Effector memory CD4-positive, alpha-beta T cell (primary cell): ENCODE measurements around the gene AGPAT3.
"Not testable (repeated sequence)": the region's sequence is repeated elsewhere in the genome, so short reads cannot be mapped to it uniquely, and the experiment has no call there.

Source experiments
- DNase-seq, 3 donors: peaks; one replicate each; pipeline ENCODE4 v3.0.0-alpha.2; 2020
- H3K27ac ChIP-seq: 2 replicates; pipeline ENCODE4 v1.7.0; 2013; ENCODE audit warnings: mild to moderate bottlenecking, low read length, moderate library complexity; ENCODE audit not compliant: insufficient read depth, poor library complexity, severe bottlenecking
- H3K27me3 ChIP-seq: replicated peaks from 2 replicates; pipeline ENCODE4 v1.7.0; 2013; ENCODE audit warnings: mild to moderate bottlenecking, low read length; ENCODE audit not compliant: insufficient read depth, control insufficient read depth, poor library complexity, severe bottlenecking
- H3K36me3 ChIP-seq: 2 replicates; pipeline ENCODE4 v1.7.0; 2013; ENCODE audit warnings: mild to moderate bottlenecking, low read length, moderate library complexity; ENCODE audit not compliant: control insufficient read depth, insufficient read depth
- H3K4me1 ChIP-seq: 2 replicates; pipeline ENCODE4 v1.7.0; 2013; ENCODE audit warnings: low read length, mild to moderate bottlenecking; ENCODE audit not compliant: control insufficient read depth, insufficient read depth, poor library complexity, severe bottlenecking
- H3K4me3 ChIP-seq: 2 replicates; pipeline ENCODE4 v1.7.0; 2013; ENCODE audit warnings: low read length, low read depth, mild to moderate bottlenecking; ENCODE audit not compliant: insufficient read depth, poor library complexity, severe bottlenecking
- H3K9me3 ChIP-seq: 2 replicates; pipeline ENCODE4 v1.7.0; 2013; ENCODE audit warnings: mild to moderate bottlenecking, low read length, moderate library complexity; ENCODE audit not compliant: control insufficient read depth

Gene AGPAT3

DNA sequence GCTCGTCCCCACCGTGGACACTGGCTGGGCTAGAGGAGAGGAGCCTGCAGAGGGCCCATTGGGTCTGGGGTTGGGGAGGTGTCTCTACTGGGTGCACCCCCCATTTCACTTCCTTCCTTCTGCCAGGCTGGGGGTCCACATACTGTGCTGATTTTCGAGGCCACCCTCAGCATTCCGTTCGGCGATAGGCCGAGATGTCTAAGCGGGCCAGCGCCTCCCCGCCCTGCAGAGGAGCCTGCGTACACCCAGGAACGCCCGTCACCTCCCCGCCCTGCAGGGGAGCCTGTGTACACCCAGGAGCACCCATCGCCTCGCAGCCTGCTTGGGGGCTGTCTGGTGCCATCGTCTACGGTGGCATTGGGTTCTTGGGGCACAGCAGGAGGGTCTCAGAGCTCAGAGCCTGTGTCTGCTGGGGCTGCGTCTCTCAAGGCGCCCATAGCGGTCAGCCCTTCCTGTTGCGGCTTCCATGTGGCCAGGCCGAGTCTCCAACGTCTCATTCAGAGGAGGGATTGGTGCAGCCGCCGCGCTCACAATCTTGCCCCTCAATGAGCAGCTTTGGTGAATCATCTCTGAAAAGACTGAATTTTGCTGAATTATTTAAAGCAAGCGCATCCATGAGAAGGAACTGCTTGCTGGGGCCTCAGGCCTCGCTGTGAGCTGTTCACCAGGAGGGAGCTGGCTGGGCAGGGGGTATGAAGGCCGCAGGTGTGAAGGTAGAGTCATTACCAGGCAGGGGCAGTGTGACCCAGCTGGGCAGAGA, 30.7 kb upstream of the AGPAT3 start:
- Histone ChIP-seq H3K4me1 (no peaks in the 10 kb centered on the region), H3K27ac (no peak overlapping the region), H3K4me3 (no peak overlapping the region), H3K36me3 (no peaks in the 10 kb centered on the region), H3K9me3 (no peaks in the 10 kb centered on the region), H3K27me3 (peaks cover 10% of the 10 kb centered on the region)
- DNase-seq = no peak

DNA sequence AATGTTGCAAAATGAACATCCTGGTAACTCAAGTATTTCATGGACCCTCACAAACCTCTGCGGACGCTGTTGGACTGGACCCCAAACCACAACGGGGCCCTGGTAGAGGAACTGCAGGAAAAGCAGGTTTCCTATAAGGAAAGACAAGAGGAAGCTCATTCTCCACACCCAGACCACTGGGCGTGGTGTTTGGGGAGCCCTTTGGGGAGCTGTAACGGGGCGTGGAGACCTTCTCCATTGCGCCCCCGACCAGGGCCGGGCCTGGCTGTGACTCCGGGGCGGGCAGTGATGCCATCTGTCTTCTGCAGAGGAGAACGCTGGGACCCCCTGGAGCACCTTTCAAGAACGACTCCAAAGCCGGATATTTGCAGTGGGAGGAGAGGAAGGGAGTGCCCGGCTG, 30.0 kb upstream of the AGPAT3 start:
- peaks cover 10% of the 10 kb centered on the region for H3K27me3 ChIP-seq
- DNase-seq = no peak
- no peak overlapping the region for H3K4me3 ChIP-seq
- H3K27ac ChIP-seq = no peak overlapping the region
- H3K9me3 ChIP-seq = no peaks in the 10 kb centered on the region
- no peaks in the 10 kb centered on the region for H3K4me1 ChIP-seq
- H3K36me3 ChIP-seq = no peaks in the 10 kb centered on the region

- no peaks in the 10 kb centered on the region for H3K4me1 ChIP-seq
Measured at GRCh38 chr21:43835861-43836260, 29.2 kb upstream of the AGPAT3 start.

DNA sequence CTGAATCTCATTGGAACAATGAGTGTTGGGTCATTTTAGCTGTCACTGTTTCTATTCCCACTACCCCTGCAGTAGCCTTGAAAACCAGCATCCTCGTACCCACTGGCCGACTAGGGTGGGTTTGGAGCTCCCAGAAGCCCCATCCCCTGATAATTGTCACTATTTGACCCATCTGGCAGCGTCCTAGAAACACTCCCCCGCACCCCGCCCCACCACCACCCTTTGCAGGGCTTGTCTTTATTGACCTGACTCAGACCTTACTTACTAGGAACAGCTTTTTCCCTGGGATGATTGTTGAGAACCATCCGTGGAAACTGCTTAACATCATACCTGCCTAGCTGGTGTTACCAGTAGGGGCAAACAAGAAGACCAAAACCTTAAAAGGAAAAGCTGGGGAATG, 28.4 kb upstream of the AGPAT3 start:
- H3K4me1 ChIP-seq = no peaks in the 10 kb centered on the region
- H3K27ac ChIP-seq = no peak overlapping the region
- H3K9me3 ChIP-seq = no peaks in the 10 kb centered on the region
- H3K27me3 ChIP-seq = peaks cover 10% of the 10 kb centered on the region
- H3K4me3 ChIP-seq = no peak overlapping the region
- no peaks in the 10 kb centered on the region for H3K36me3 ChIP-seq
- DNase-seq = no peak

More at GRCh38 chr21:43835861-43836260, 29.2 kb upstream of the AGPAT3 start:
- no peak for DNase-seq
- H3K36me3 ChIP-seq = no peaks in the 10 kb centered on the region
- no peaks in the 10 kb centered on the region for H3K9me3 ChIP-seq
- peaks cover 10% of the 10 kb centered on the region for H3K27me3 ChIP-seq
- H3K4me3 ChIP-seq = no peak overlapping the region
- no peak overlapping the region for H3K27ac ChIP-seq

DNA sequence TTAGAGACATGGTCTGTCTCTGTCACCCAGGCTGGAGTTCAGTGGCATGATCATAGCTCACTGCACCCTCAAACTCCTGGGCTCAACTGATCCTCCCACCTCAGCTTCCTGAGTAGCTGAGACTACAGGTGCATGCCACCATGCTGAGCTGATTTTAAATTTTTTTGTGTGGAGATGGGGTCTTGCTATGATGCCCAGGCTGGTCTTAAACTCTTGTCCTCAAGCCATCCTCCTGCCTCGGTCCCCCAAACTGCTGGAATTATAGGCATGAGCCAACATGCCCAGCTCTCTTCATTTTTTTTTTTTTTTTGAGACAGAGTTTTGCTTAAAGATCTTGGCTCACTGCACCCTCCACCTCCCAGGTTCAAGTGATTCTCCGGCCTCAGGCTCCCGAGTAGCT, 24.8 kb upstream of the AGPAT3 start:
- H3K27me3 ChIP-seq = peaks cover 7% of the 10 kb centered on the region
- no peak overlapping the region for H3K4me3 ChIP-seq
- H3K27ac ChIP-seq = no peak overlapping the region
- no peaks in the 10 kb centered on the region for H3K36me3 ChIP-seq
- no peak for DNase-seq
- no peaks in the 10 kb centered on the region for H3K4me1 ChIP-seq
- no peaks in the 10 kb centered on the region for H3K9me3 ChIP-seq

- Histone ChIP-seq H3K36me3 (no peaks in the 10 kb centered on the region), H3K9me3 (no peaks in the 10 kb centered on the region), H3K4me3 (no peak overlapping the region), H3K27me3 (no peaks in the 10 kb centered on the region), H3K27ac (no peak overlapping the region), H3K4me1 (no peaks in the 10 kb centered on the region)
- no peak for DNase-seq
Measured at GRCh38 chr21:43842742-43843141, 22.3 kb upstream of the AGPAT3 start.

DNA sequence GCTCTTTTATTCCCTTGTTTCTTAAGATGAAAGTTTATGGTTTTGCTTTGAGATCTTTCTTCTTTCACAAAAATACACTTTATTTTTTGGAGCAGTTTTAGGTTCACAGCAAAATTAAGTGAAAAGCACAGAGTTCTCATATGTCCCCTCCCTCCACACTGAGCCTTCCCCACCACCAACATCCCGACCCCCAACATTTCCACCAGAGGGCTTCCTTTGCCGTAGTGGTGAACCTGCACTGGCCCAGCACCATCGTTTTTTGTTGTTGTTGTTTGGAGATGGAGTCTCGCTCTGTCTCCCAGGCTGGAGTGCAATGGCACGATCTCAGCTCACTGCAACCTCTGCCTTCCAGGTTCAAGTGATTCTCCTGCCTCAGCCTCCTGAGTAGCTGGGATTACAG, 20.1 kb upstream of the AGPAT3 start:
- not testable (repeated sequence) for H3K9me3 ChIP-seq, DNase-seq, H3K4me1 ChIP-seq, H3K27ac ChIP-seq, H3K27me3 ChIP-seq, H3K36me3 ChIP-seq, H3K4me3 ChIP-seq

GRCh38 chr21:43845386-43845785, 19.6 kb upstream of the AGPAT3 start:
- DNase-seq = no peak
- H3K27ac ChIP-seq = no peak overlapping the region
- H3K36me3 ChIP-seq = no peaks in the 10 kb centered on the region
- no peaks in the 10 kb centered on the region for H3K9me3 ChIP-seq
- no peaks in the 10 kb centered on the region for H3K4me1 ChIP-seq
- H3K4me3 ChIP-seq = no peak overlapping the region
- H3K27me3 ChIP-seq = no peaks in the 10 kb centered on the region

- Histone ChIP-seq H3K9me3 (no peaks in the 10 kb centered on the region), H3K27ac (no peak overlapping the region), H3K36me3 (no peaks in the 10 kb centered on the region), H3K4me3 (no peak overlapping the region), H3K27me3 (no peaks in the 10 kb centered on the region), H3K4me1 (no peaks in the 10 kb centered on the region)
- DNase-seq = no peak
Measured at GRCh38 chr21:43846430-43846829, 18.6 kb upstream of the AGPAT3 start.

- Histone ChIP-seq H3K27me3 (no peaks in the 10 kb centered on the region), H3K27ac (no peak overlapping the region), H3K9me3 (no peaks in the 10 kb centered on the region), H3K4me3 (no peak overlapping the region), H3K4me1 (no peaks in the 10 kb centered on the region), H3K36me3 (no peaks in the 10 kb centered on the region)
- DNase-seq = no peak
Measured at GRCh38 chr21:43847301-43847700, 17.7 kb upstream of the AGPAT3 start.
